ENCODE data around the gene C20orf144.

C20orf144 gene

DNA sequence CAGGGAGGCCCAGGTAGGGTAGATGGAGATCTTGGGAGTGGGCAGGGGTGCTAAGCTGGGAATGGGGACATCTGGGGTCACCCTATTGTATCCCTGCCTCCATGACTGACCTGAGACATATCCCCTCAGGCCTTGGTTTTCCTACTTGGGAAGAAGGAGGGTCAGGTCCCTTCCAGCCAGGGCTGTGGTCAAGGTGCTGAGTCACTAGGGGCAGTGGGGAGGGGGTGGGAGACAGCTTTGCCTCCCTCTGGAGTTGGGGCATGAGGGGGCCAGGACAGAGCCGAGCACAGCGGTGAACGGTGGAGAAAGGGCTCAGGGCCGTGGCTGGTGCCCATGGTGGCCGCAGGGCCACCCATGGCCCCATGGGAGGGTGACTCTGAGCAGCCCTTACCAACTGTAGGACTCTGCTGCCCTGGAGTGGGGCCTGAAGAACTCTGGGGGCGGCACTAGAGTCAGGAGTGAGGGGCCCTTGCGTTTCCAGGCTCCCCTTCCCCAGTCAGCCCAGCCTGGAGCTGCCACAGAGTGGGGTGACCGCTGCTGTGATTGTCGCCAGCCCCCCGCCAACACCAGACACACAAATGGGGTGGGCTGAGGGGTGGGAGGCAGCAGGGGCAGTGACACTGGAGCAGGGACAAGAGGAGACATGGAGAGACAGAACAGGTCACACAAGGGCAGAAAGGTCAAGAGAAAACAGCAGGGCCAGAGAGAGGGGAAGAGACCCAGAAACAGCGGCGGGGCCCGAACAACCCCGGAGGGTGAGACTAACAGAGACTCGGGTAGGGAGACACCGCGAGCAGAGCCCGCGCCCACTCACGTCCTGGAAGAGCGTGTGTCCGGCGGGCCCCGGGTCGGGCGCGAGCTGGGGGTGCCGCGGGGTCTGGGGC lies 11.5 kb downstream of the C20orf144 start:
- TF ChIP-seq ZNF274 (IDR thresholded peaks at IDR 0.05; ENCODE audit: low read depth, low read length) = no peak
- H3K4me3 ChIP-seq (ENCODE audit: low read length) = peak overlapping the region; percentile 46; the same call in 1 of the 2 replicates

DNA sequence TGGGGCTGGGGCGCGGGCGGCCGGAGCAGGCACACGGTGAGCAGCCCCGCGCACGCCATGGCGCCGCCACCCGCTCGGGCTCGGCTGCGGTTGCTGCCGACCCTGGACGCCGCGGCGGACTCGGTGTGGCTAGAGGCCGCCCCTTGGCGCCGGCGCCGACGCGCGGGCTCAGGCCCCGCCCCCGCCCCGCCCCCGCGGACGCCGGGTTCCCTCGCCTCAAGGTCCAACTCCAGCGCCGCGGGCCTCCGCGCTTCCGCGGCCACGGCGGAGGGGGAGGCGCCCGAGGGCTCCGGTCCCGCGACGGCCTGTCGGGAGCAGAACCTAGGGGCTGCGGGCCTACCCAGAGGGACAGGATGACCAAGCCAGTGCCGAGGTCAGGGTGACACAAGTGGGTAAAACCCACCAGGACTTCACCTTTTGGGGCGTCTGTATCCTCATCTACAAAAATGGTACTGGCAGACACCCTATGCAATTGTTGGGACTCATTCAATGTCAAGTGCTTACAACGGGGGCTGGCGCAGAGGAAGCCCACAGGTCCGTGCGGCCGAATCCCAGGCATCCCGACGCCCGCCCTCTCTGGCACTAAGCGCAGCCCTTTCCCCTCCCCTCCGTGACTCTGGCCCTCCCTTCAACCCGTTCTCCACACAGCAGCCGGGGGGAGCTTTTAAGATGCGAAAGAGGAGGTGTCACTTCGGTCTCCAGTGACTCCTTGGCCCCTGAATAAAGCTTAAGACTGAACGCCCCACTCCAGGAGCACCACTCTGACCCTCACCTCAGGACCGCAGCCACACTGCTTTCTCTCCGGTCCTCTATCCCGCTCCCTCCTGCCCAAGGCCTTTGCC lies 12.4 kb downstream of the C20orf144 start, which contains the start of gene NECAB3:
TSS of gene NECAB3 (minus strand) at position 135 of the 842 bp plus-strand sequence. CDS start at position 59, 76 bp downstream.
- peak within 1 kb of the TSS; percentile 46; the same call in 1 of the 2 replicates for H3K4me3 ChIP-seq (ENCODE audit: low read length)
- no peak for TF ChIP-seq ZNF274 (IDR thresholded peaks at IDR 0.05; ENCODE audit: low read depth, low read length)

- TF ChIP-seq ZNF274 (IDR thresholded peaks at IDR 0.05; ENCODE audit: low read depth, low read length) = no peak
- no peak overlapping the region for H3K4me3 ChIP-seq (ENCODE audit: low read length)
These were observed 13.2 kb downstream of the C20orf144 start for GRCh38 chr20:33675136-33675959.

DNA sequence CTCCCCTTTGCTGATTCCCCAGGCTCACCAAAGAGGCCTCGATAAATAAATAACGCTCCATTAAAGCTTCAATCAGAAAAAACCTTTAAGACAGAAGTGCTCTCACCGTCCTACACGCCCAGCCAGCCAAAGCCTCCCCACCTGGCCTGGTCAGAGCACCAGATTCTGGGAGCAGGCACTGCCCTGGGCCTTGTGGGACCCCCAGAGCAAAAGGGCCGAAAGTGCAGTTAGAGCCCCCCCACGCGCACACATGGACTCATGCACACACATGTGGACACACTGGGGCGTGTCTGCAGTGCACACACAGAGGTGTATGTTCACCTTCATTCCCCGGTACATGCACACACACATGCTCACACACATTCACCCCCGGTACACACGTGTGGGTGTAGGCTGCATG lies 14.0 kb downstream of the C20orf144 start:
- no peak for TF ChIP-seq ZNF274 (IDR thresholded peaks at IDR 0.05; ENCODE audit: low read depth, low read length)
- no peak overlapping the region for H3K4me3 ChIP-seq (ENCODE audit: low read length)

DNA sequence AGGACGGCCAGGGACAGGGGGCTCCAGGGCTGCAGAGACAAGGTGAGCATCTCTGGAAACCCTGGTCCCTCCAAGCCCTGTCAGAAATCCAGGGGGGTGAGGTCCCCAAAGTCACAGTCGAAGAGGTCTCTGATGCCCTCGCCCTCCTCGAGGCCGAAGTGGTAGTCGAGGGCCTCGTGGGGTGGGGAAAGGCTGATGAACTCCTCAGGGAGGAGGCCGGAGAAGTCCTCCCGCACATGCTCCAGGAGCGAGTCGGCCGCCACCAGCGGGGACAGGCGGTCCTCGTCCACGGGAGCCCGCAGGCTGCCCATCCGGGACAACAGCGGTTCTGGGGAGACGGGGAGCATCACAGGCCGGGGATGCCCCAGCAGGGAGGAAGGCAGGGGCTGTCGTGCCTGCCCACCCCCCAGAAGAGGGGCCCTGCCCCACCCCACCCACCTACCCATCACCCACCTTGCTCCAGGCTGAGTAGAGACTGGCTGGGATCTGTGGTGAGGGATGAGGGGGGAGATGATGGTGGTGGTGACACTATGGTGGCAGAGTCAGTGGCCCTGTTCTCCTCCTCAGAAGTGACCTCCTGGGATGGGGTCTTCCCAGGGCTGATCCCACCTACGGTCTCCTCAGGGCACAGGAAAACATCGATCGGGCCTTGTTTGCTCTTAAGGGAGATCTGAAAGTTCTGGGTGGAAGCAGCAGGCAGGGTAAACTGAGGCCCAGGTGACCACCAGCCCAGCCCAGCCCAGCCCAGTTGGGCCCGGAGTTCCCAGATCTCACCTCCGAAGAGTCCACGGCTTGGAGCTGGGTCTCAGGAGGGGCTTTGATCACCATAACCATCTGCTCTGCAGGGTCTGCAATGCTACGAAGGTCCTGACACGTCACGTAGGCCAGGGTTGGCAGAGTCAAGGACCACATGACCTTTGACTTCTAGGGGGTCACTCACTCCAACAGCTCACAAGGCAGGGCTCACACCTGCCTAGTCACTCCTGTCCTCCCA lies 14.8 kb downstream of the C20orf144 start:
- H3K4me3 ChIP-seq (ENCODE audit: low read length) = no peak overlapping the region
- TF ChIP-seq ZNF274 (IDR thresholded peaks at IDR 0.05; ENCODE audit: low read depth, low read length) = peak; percentile 65; the same call in 1 of the 2 replicates

DNA sequence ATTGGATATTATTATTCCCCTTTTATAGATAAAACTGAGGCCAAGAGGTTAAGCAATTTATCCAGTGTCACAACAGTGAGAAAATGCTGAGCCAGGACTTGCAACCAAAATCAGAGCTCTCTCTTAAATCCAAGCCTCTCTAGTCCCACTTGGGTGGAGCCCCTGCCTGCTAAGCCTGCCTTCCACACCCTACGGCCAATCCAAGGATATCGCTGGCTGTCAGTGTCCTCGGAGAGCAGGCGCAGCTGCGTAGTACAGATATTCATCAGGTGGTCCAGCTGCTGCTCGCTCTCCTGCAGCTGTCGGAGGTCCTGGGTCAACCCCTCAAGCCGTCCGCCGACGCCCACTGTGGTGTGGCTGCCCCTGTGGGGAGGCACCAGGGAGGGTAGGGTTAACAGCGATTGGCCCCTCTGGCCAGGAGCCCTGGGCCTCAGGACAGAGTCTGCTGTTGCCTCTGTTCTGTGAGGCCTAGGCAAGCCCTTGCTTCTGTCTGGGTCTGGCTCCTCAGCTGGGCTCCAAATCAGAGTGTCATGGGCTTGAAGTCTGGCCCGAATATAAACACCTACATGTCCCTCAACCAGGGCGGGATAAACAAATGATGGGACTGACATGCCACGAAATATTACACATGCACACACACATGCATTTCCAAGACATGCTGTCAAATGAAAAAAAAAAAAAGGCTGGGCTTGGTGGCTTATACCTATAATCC lies 16.0 kb downstream of the C20orf144 start:
- TF ChIP-seq ZNF274 (IDR thresholded peaks at IDR 0.05; ENCODE audit: low read depth, low read length) = peak; percentile 68; the same call in 1 of the 2 replicates
- no peak overlapping the region for H3K4me3 ChIP-seq (ENCODE audit: low read length)

GRCh38 chr20:33679758-33680485 lies 17.8 kb downstream of the C20orf144 start:
- TF ChIP-seq ZNF274 (IDR thresholded peaks at IDR 0.05; ENCODE audit: low read depth, low read length) = peak; percentile 73; the same call in 1 of the 2 replicates
- no peak overlapping the region for H3K4me3 ChIP-seq (ENCODE audit: low read length)

DNA sequence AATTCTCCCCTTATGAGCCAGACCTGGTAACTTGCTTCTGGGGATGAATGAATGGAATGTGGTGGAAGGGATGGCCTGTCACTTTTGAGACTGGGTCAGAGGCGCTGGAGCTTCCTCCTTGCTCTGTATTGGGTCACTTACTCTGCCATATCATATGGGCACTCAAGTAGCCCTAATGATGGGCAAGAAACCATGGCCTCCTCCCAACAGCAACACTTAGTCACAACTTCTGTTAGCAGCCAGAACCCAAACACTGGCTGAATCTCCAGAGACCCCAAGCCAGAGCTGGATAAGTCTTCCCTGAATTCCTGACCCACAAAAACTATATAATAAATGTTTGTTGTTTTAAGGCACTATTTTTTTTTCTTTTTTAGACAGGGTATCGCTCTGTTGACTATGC lies 18.6 kb downstream of the C20orf144 start:
- TF ChIP-seq ZNF274 (IDR thresholded peaks at IDR 0.05; ENCODE audit: low read depth, low read length) = no peak
- H3K4me3 ChIP-seq (ENCODE audit: low read length) = no peak overlapping the region

- TF ChIP-seq ZNF274 (IDR thresholded peaks at IDR 0.05; ENCODE audit: low read depth, low read length) = no peak
These were observed 19.2 kb downstream of the C20orf144 start for GRCh38 chr20:33681288-33681687.

GRCh38 chr20:33681728-33682353 lies 19.7 kb downstream of the C20orf144 start:
- H3K4me3 ChIP-seq (ENCODE audit: low read length) = no peak overlapping the region
- no peak for TF ChIP-seq ZNF274 (IDR thresholded peaks at IDR 0.05; ENCODE audit: low read depth, low read length)

More at GRCh38 chr20:33681288-33681687, 19.2 kb downstream of the C20orf144 start:
- no peak overlapping the region for H3K4me3 ChIP-seq (ENCODE audit: low read length)
